ENCODE measurements around the gene CALHM4.

CALHM4 gene

GRCh38 chr6:116563830-116564229 lies 10.3 kb downstream of the CALHM4 start:
- Histone ChIP-seq H2AK5ac (ENCODE audit: low read depth, low read length) (no peak overlapping the region), H3K14ac (ENCODE audit: low read length) (no peak overlapping the region), H3K79me1 (ENCODE audit: low read depth, low read length) (no peaks in the 10 kb centered on the region), H2BK120ac (ENCODE audit: low read depth, low read length) (no peak overlapping the region), H3K23ac (ENCODE audit: low read depth, low read length, poor library complexity) (no peak overlapping the region), H3K4me3 (ENCODE audit: low read length in 2 of 2) (peak overlapping the region in 1 of 2 donors; percentile 45), H3K9ac (ENCODE audit: low read depth, low read length, poor library complexity) (peak overlapping the region; percentile 21), H4K91ac (ENCODE audit: low read depth, low read length, poor library complexity) (no peak overlapping the region), H3K4ac (ENCODE audit: low read length) (peak overlapping the region; percentile 48), H4K8ac (ENCODE audit: low read depth, low read length) (no peak overlapping the region), H3K27me3 (ENCODE audit: control insufficient read depth in 3 of 3, insufficient read depth in 3 of 3, low read depth in 1 of 3, low read length in 3 of 3) (no peaks in the 10 kb centered on the region), H3K18ac (ENCODE audit: low read length) (no peak overlapping the region), H3K4me2 (ENCODE audit: insufficient read depth, low read length, poor library complexity, severe bottlenecking) (no peak overlapping the region), H2AFZ (ENCODE audit: low read length) (no peak overlapping the region), H3K9me3 (replicated peaks in 1 of 2; ENCODE audit: control insufficient read depth in 2 of 2, insufficient read depth in 1 of 2, low read depth in 1 of 2, low read length in 2 of 2) (no peaks in the 10 kb centered on the region), H2BK12ac (ENCODE audit: low read length) (no peak overlapping the region), H3K4me1 (ENCODE audit: control insufficient read depth in 2 of 2, insufficient read depth in 1 of 2, low read depth in 1 of 2, low read length in 2 of 2) (no peaks in the 10 kb centered on the region), H2BK5ac (ENCODE audit: low read length) (no peak overlapping the region), H3K36me3 (replicated peaks in 1 of 2; ENCODE audit: control insufficient read depth in 2 of 2, insufficient read depth in 2 of 2, low read length in 2 of 2) (no peaks in the 10 kb centered on the region), H3K27ac (replicated peaks; ENCODE audit: low read length) (no peak overlapping the region), H2BK15ac (ENCODE audit: low read length) (no peak overlapping the region)
- DNase-seq (ENCODE audit: low spot score), result no peak
- no CpG with 5 or more reads among the region's 9 CpGs for WGBS, 2 donors (ENCODE audit: extremely low coverage in 2 of 2, insufficient read length in 2 of 2, insufficient replicate concordance in 1 of 2)

- Histone ChIP-seq H2BK5ac (ENCODE audit: low read length) (no peak overlapping the region), H2BK12ac (ENCODE audit: low read length) (no peak overlapping the region), H3K14ac (ENCODE audit: low read length) (no peak overlapping the region), H2BK15ac (ENCODE audit: low read length) (no peak overlapping the region), H3K9ac (ENCODE audit: low read depth, low read length, poor library complexity) (no peak overlapping the region), H4K91ac (ENCODE audit: low read depth, low read length, poor library complexity) (no peak overlapping the region), H3K79me1 (ENCODE audit: low read depth, low read length) (no peaks in the 10 kb centered on the region), H4K8ac (ENCODE audit: low read depth, low read length) (no peak overlapping the region), H3K36me3 (replicated peaks in 1 of 2; ENCODE audit: control insufficient read depth in 2 of 2, insufficient read depth in 2 of 2, low read length in 2 of 2) (no peaks in the 10 kb centered on the region), H2BK120ac (ENCODE audit: low read depth, low read length) (no peak overlapping the region), H3K4me2 (ENCODE audit: insufficient read depth, low read length, poor library complexity, severe bottlenecking) (no peak overlapping the region), H2AFZ (ENCODE audit: low read length) (no peak overlapping the region), H3K27me3 (ENCODE audit: control insufficient read depth in 3 of 3, insufficient read depth in 3 of 3, low read depth in 1 of 3, low read length in 3 of 3) (no peaks in the 10 kb centered on the region), H3K27ac (replicated peaks; ENCODE audit: low read length) (no peak overlapping the region), H3K4me3 (ENCODE audit: low read length in 2 of 2) (no peak overlapping the region), H3K23ac (ENCODE audit: low read depth, low read length, poor library complexity) (no peak overlapping the region), H3K9me3 (replicated peaks in 1 of 2; ENCODE audit: control insufficient read depth in 2 of 2, insufficient read depth in 1 of 2, low read depth in 1 of 2, low read length in 2 of 2) (no peaks in the 10 kb centered on the region), H3K4ac (ENCODE audit: low read length) (no peak overlapping the region), H2AK5ac (ENCODE audit: low read depth, low read length) (no peak overlapping the region), H3K4me1 (ENCODE audit: control insufficient read depth in 2 of 2, insufficient read depth in 1 of 2, low read depth in 1 of 2, low read length in 2 of 2) (no peaks in the 10 kb centered on the region), H3K18ac (ENCODE audit: low read length) (no peak overlapping the region)
- no CpG with 5 or more reads among the region's 7 CpGs for WGBS, 2 donors (ENCODE audit: extremely low coverage in 2 of 2, insufficient read length in 2 of 2, insufficient replicate concordance in 1 of 2)
- no peak for DNase-seq (ENCODE audit: low spot score)
Measured at GRCh38 chr6:116564311-116564710, 10.8 kb downstream of the CALHM4 start.

- Histone ChIP-seq H3K9me3 (replicated peaks in 1 of 2; ENCODE audit: control insufficient read depth in 2 of 2, insufficient read depth in 1 of 2, low read depth in 1 of 2, low read length in 2 of 2) (no peaks in the 10 kb centered on the region), H2BK5ac (ENCODE audit: low read length) (no peak overlapping the region), H2BK12ac (ENCODE audit: low read length) (peak overlapping the region; percentile 80), H4K8ac (ENCODE audit: low read depth, low read length) (peak overlapping the region; percentile 58), H3K23ac (ENCODE audit: low read depth, low read length, poor library complexity) (peak overlapping the region; percentile 87), H2BK15ac (ENCODE audit: low read length) (peak overlapping the region; percentile 22), H3K27ac (replicated peaks; ENCODE audit: low read length) (no peak overlapping the region), H2AFZ (ENCODE audit: low read length) (peak overlapping the region; percentile 45), H2AK5ac (ENCODE audit: low read depth, low read length) (no peak overlapping the region), H3K4me3 (ENCODE audit: low read length in 2 of 2) (no peak overlapping the region), H3K4me2 (ENCODE audit: insufficient read depth, low read length, poor library complexity, severe bottlenecking) (no peak overlapping the region), H2BK120ac (ENCODE audit: low read depth, low read length) (no peak overlapping the region), H3K9ac (ENCODE audit: low read depth, low read length, poor library complexity) (peak overlapping the region; percentile 40), H3K14ac (ENCODE audit: low read length) (peak overlapping the region; percentile 87), H3K79me1 (ENCODE audit: low read depth, low read length) (no peaks in the 10 kb centered on the region), H3K4me1 (ENCODE audit: control insufficient read depth in 2 of 2, insufficient read depth in 1 of 2, low read depth in 1 of 2, low read length in 2 of 2) (peaks cover 0 to 4% of the 10 kb centered on the region in 2 donors), H3K18ac (ENCODE audit: low read length) (no peak overlapping the region), H3K27me3 (ENCODE audit: control insufficient read depth in 3 of 3, insufficient read depth in 3 of 3, low read depth in 1 of 3, low read length in 3 of 3) (no peaks in the 10 kb centered on the region), H4K91ac (ENCODE audit: low read depth, low read length, poor library complexity) (no peak overlapping the region), H3K4ac (ENCODE audit: low read length) (no peak overlapping the region), H3K36me3 (replicated peaks in 1 of 2; ENCODE audit: control insufficient read depth in 2 of 2, insufficient read depth in 2 of 2, low read length in 2 of 2) (no peaks in the 10 kb centered on the region)
- DNase-seq (ENCODE audit: low spot score), result no peak
- WGBS, 2 donors (ENCODE audit: extremely low coverage in 2 of 2, insufficient read length in 2 of 2, insufficient replicate concordance in 1 of 2), result no CpG with 5 or more reads among the region's 42 CpGs
Measured at GRCh38 chr6:116564921-116565872, 11.6 kb downstream of the CALHM4 start.

GRCh38 chr6:116568111-116568510 lies 14.6 kb downstream of the CALHM4 start:
- Histone ChIP-seq H2AFZ (ENCODE audit: low read length) (no peak overlapping the region), H3K27ac (replicated peaks; ENCODE audit: low read length) (no peak overlapping the region), H3K18ac (ENCODE audit: low read length) (no peak overlapping the region), H3K9ac (ENCODE audit: low read depth, low read length, poor library complexity) (no peak overlapping the region), H2BK15ac (ENCODE audit: low read length) (no peak overlapping the region), H3K79me1 (ENCODE audit: low read depth, low read length) (no peaks in the 10 kb centered on the region), H3K14ac (ENCODE audit: low read length) (no peak overlapping the region), H2BK120ac (ENCODE audit: low read depth, low read length) (no peak overlapping the region), H3K23ac (ENCODE audit: low read depth, low read length, poor library complexity) (no peak overlapping the region), H2BK12ac (ENCODE audit: low read length) (no peak overlapping the region), H3K36me3 (replicated peaks in 1 of 2; ENCODE audit: control insufficient read depth in 2 of 2, insufficient read depth in 2 of 2, low read length in 2 of 2) (no peaks in the 10 kb centered on the region), H4K91ac (ENCODE audit: low read depth, low read length, poor library complexity) (no peak overlapping the region), H3K9me3 (replicated peaks in 1 of 2; ENCODE audit: control insufficient read depth in 2 of 2, insufficient read depth in 1 of 2, low read depth in 1 of 2, low read length in 2 of 2) (no peaks in the 10 kb centered on the region), H4K8ac (ENCODE audit: low read depth, low read length) (no peak overlapping the region), H3K4me2 (ENCODE audit: insufficient read depth, low read length, poor library complexity, severe bottlenecking) (no peak overlapping the region), H3K4me3 (ENCODE audit: low read length in 2 of 2) (no peak overlapping the region), H3K27me3 (ENCODE audit: control insufficient read depth in 3 of 3, insufficient read depth in 3 of 3, low read depth in 1 of 3, low read length in 3 of 3) (no peaks in the 10 kb centered on the region), H3K4ac (ENCODE audit: low read length) (no peak overlapping the region), H3K4me1 (ENCODE audit: control insufficient read depth in 2 of 2, insufficient read depth in 1 of 2, low read depth in 1 of 2, low read length in 2 of 2) (peaks cover 3 to 4% of the 10 kb centered on the region in 2 donors), H2AK5ac (ENCODE audit: low read depth, low read length) (no peak overlapping the region), H2BK5ac (ENCODE audit: low read length) (no peak overlapping the region)
- DNase-seq (ENCODE audit: low spot score), result no peak

Data from neuronal stem cell (in vitro differentiated cells).